A673 (cell line): ENCODE data around the gene HDAC4. TPM values are rescaled to one million over a fixed set of nuclear protein-coding genes. Genes with fewer than 3 reads are reported as not detected.

Experiments
- BruUV-seq: library from RNA; stranded (reverse); fragments of 400-500 nt; replicated peaks from 2 replicates; lab custom pipeline; 2021; lab: Mats Ljungman, UMichigan
- CTCF ChIA-PET: fragments of 300-600 bp; sonication (Branson Sonifier 250); formaldehyde crosslinking; loops from one replicate; lab custom pipeline; 2022; ENCODE audit warnings: antibody characterized with exemption; lab: Charles Lee
- POLR2A ChIA-PET: fragments of 300-600 bp; sonication (Branson Sonifier 250); formaldehyde crosslinking; loops from one replicate; lab custom pipeline; 2022; ENCODE audit warnings: antibody characterized with exemption; ENCODE audit not compliant: low non-redundant PET; lab: Charles Lee
- DNase-seq: peaks from one replicate; pipeline ENCODE4 v3.0.0-alpha.2; 2015; ENCODE audit warnings: low spot score
- H3K27ac ChIP-seq: fragments of 200-600 bp; sonication (generic); 2 replicates; pipeline ENCODE4 v1.5.1; 2016; ENCODE audit warnings: mixed run types, low read depth, mild to moderate bottlenecking, mixed read lengths, antibody characterized with exemption, low read length; ENCODE audit not compliant: poor library complexity, severe bottlenecking
- H3K27me3 ChIP-seq: fragments of 200-600 bp; sonication (generic); replicated peaks from 2 replicates; pipeline ENCODE4 v1.6.1; 2017; ENCODE audit warnings: mixed run types, low read depth, mild to moderate bottlenecking, mixed read lengths, antibody characterized with exemption, low read length; ENCODE audit not compliant: insufficient read depth, poor library complexity
- H3K36me3 ChIP-seq: fragments of 200-600 bp; sonication (generic); 2 replicates; pipeline ENCODE4 v1.6.1; 2016; ENCODE audit warnings: mixed run types, mild to moderate bottlenecking, mixed read lengths, antibody characterized with exemption, low read length; ENCODE audit not compliant: insufficient read depth, poor library complexity, severe bottlenecking
- H3K4me1 ChIP-seq: fragments of 200-600 bp; sonication (generic); 2 replicates; pipeline ENCODE4 v1.6.1; 2017; ENCODE audit warnings: mixed run types, mild to moderate bottlenecking, mixed read lengths, antibody characterized with exemption, low read length; ENCODE audit not compliant: insufficient read depth, poor library complexity, severe bottlenecking
- H3K4me3 ChIP-seq: fragments of 200-600 bp; sonication (generic); 2 replicates; pipeline ENCODE4 v1.5.1; 2016; ENCODE audit warnings: low read depth, mixed run types, mild to moderate bottlenecking, mixed read lengths, low read length; ENCODE audit not compliant: poor library complexity, severe bottlenecking
- H3K9me3 ChIP-seq: fragments of 200-600 bp; sonication (generic); 2 replicates; pipeline ENCODE4 v1.6.1; 2016; ENCODE audit warnings: mixed run types, low read depth, mild to moderate bottlenecking, mixed read lengths, antibody characterized with exemption, low read length; ENCODE audit not compliant: poor library complexity, severe bottlenecking
- EZH2 ChIP-seq: fragments of 200-600 bp; sonication (generic); IDR thresholded peaks from 2 replicates; pipeline ENCODE4 v1.6.1; 2017; ENCODE audit warnings: borderline replicate concordance, low read depth, mild to moderate bottlenecking, mixed read lengths, antibody characterized with exemption, low read length; ENCODE audit not compliant: poor library complexity, severe bottlenecking
- intact Hi-C: fragments of 100-400 bp; cut with micrococcal nuclease; formaldehyde crosslinking; loops from one replicate; pipeline ENCODE4 v1.10.0; 2022; ENCODE audit not compliant: unreplicated experiment
- total RNA-seq: library from RNA; stranded (reverse); gene quantifications from 2 replicates; pipeline ENCODE4 v1.2.3, GENCODE V29; 2021
- TF ChIP-seq, protein P1 (sequence below): fragments of 300-800, 200-600 bp; sonication (generic); conservative IDR thresholded peaks from 2 replicates; pipeline ENCODE4 v1.5.1; 2017; ENCODE audit warnings: low read depth, mild to moderate bottlenecking, antibody characterized with exemption, low read length, moderate library complexity, mixed read lengths

Gene HDAC4
- total RNA-seq, 1 experiment from 2014 or later, result 40.0 TPM

DNA sequence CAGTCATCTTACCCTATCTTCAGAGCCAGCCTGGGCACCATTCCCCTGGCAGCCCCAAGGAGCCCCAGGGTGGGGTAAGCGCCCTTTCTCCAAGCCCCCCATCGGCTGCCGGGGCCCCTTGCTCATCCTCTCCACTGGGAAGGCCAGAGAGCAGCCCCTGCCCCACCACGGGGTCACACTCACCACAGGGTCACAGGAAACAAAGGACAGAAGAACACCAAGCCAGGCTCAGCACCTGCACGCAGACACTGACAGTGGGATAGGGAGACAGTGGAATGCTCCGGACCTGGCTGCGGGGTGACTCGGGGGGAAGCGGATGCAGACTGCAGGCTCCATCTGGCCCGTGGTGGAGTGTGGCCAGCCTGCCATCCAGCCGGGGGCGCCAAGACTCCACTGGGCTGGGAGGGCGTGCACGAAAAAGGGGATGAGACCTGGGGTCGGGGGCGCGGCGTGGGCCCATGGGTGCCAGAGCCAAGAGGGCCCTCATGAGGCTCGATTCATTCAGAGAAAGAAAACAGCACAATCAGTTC is 21.1 kb downstream of the HDAC4 start:
- intact Hi-C loops, result no loop called here
- H3K4me3 ChIP-seq, result no peak overlapping the region
- no peaks in the 10 kb centered on the region for H3K27me3 ChIP-seq
- no TSS peak for BruUV-seq
- H3K27ac ChIP-seq, result no peak overlapping the region
- ChIA-PET CTCF (no interaction called here), POLR2A (no interaction called here)
- H3K9me3 ChIP-seq, result no peaks in the 10 kb centered on the region
- peaks cover 10% of the 10 kb centered on the region for H3K4me1 ChIP-seq
- TF ChIP-seq, protein P1, sequence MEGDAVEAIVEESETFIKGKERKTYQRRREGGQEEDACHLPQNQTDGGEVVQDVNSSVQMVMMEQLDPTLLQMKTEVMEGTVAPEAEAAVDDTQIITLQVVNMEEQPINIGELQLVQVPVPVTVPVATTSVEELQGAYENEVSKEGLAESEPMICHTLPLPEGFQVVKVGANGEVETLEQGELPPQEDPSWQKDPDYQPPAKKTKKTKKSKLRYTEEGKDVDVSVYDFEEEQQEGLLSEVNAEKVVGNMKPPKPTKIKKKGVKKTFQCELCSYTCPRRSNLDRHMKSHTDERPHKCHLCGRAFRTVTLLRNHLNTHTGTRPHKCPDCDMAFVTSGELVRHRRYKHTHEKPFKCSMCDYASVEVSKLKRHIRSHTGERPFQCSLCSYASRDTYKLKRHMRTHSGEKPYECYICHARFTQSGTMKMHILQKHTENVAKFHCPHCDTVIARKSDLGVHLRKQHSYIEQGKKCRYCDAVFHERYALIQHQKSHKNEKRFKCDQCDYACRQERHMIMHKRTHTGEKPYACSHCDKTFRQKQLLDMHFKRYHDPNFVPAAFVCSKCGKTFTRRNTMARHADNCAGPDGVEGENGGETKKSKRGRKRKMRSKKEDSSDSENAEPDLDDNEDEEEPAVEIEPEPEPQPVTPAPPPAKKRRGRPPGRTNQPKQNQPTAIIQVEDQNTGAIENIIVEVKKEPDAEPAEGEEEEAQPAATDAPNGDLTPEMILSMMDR, result no peak
- TF ChIP-seq EZH2, result no peak
- DNase-seq, result no peak
- no peaks in the 10 kb centered on the region for H3K36me3 ChIP-seq

DNA sequence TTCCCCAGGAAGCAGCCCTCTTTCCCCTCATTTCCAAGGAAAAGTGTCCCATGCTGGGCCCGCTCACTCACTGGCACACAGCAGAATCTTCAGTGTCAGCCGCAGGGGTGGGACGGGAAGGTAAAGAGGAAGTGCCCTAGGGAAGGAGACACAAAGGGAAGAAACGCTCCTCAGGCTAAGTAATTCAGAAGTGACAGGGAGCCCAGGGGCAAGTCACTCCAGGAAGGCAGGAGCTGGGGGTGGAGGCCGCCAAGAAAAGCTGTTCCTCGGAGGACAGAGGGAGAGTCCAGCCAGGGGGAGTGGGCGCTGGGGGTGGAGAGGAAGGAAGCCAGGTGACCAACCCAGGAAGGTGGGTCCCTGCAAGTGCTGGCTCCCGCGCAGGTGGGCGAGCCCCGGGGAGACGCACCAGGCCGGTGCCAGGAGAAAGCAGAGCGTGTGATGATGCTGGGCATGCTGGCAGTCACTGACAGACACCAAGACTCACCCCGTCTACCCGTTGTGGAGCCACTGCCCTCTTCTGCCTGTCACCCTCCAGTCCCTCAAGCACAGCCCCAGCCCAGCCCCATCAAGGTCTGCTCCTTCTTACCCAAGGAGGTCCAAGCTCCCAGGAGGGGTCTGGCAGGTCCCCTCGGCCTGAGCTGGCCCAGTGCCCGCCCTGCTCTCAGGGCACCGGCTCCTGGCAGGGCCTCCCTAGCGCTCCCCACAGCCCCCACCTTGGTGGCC is 21.7 kb downstream of the HDAC4 start:
- TF ChIP-seq, protein P1, result no peak
- TF ChIP-seq EZH2, result no peak
- ChIA-PET CTCF (no interaction called here), POLR2A (no interaction called here)
- no TSS peak for BruUV-seq
- H3K4me1 ChIP-seq, result peaks cover 10% of the 10 kb centered on the region
- no peak overlapping the region for H3K4me3 ChIP-seq
- intact Hi-C loops, result no loop called here
- H3K9me3 ChIP-seq, result no peaks in the 10 kb centered on the region
- DNase-seq, result no peak
- no peaks in the 10 kb centered on the region for H3K27me3 ChIP-seq
- no peak overlapping the region for H3K27ac ChIP-seq
- no peaks in the 10 kb centered on the region for H3K36me3 ChIP-seq

DNA sequence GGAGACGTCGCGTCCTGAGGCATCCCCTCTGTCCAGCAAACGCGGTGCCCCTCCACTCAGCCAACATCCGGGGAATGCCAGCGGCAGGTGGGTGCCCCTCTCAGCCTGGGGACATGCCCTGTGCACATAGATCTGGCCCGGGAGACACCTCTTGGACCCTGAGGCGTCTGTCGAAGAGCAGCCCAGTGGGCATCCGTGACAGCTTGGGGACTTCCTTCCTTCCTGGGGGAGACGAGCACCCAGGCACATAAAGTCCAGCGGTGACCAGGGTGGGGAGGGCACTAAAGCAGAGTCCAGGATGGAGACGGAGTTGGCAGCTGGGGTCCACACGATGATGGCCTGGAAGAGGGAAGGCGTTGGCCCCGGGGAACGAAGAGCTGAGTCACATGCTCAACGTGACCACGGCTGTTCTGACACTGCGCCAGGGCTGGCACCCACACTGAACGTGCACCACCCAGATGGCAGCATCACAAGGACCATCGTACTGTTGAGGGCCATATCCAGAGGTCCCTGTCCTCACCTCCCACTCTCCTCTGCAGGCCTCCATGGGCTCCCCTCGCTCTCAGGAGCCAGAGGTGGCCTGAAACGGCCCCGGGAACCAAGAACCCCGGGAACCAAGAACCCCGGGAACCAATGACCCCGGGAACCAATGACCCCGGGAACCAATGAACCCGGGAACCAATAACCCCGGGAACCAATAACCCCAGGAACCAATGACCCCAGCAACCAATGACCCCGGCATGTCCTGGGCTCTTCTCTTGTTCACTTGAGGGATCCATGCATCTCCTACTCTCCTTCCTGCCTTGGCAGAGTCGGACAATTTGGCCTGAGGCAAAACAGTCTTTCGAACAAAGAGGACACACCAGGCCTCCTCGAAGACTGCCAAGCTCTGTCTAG is 22.6 kb downstream of the HDAC4 start:
- Histone ChIP-seq H3K27ac (no peak overlapping the region), H3K4me3 (no peak overlapping the region), H3K36me3 (no peaks in the 10 kb centered on the region), H3K9me3 (no peaks in the 10 kb centered on the region), H3K4me1 (peaks cover 10% of the 10 kb centered on the region), H3K27me3 (no peaks in the 10 kb centered on the region)
- intact Hi-C loops, result no loop called here
- TF ChIP-seq, protein P1, result no peak
- TF ChIP-seq EZH2, result no peak
- no peak for DNase-seq
- no TSS peak for BruUV-seq
- ChIA-PET POLR2A (no interaction called here), CTCF (no interaction called here)
